Liver (tissue), 9 donors: ENCODE results near the gene NODAL. TPM values are rescaled to one million over a fixed set of nuclear protein-coding genes. Genes with fewer than 3 reads are reported as not detected.

ENCODE experiments used
- DNase-seq: peaks from one replicate; pipeline ENCODE4 v3.0.0-alpha.2; 2017; ENCODE audit warnings: low spot score
- H3K27ac ChIP-seq, 2 donors: one replicate each; pipeline ENCODE4 v1.7.0; 2013; ENCODE audit warnings: inconsistent platforms in 2 of 2, low read length in 2 of 2, control low read depth in 1 of 2, low read depth in 1 of 2, mild to moderate bottlenecking in 1 of 2
- H3K27me3 ChIP-seq, 4 donors: one replicate each; pipeline versions ENCODE4 v1.6.1 to v1.7.0; 2013; ENCODE audit warnings: low read length in 3 of 4, inconsistent platforms in 1 of 4, mild to moderate bottlenecking in 1 of 4, moderate library complexity in 1 of 4; ENCODE audit not compliant: control insufficient read depth in 4 of 4, insufficient read depth in 4 of 4
- H3K36me3 ChIP-seq, 4 donors: one replicate each; pipeline versions ENCODE4 v1.6.1 to v1.7.0; 2013; ENCODE audit warnings: low read length in 3 of 4, mild to moderate bottlenecking in 3 of 4, low read depth in 1 of 4, moderate library complexity in 1 of 4; ENCODE audit not compliant: control insufficient read depth in 4 of 4, insufficient read depth in 3 of 4
- H3K4me1 ChIP-seq, 4 donors: one replicate each; pipeline versions ENCODE4 v1.6.1 to v1.7.0; 2013; ENCODE audit warnings: low read length in 3 of 4, mild to moderate bottlenecking in 3 of 4, moderate library complexity in 1 of 4; ENCODE audit not compliant: control insufficient read depth in 4 of 4, insufficient read depth in 4 of 4
- H3K4me3 ChIP-seq, 3 donors: one replicate each; pipeline versions ENCODE4 v1.6.1 to v1.7.0; 2013; ENCODE audit warnings: low read length in 3 of 3, control low read depth in 1 of 3, low read depth in 1 of 3, mild to moderate bottlenecking in 1 of 3
- H3K9ac ChIP-seq, 2 donors: one replicate each; pipeline ENCODE4 v1.7.0; 2013; ENCODE audit warnings: low read length in 2 of 2, mild to moderate bottlenecking in 2 of 2, moderate library complexity in 2 of 2, control low read depth in 1 of 2, low read depth in 1 of 2
- H3K9me3 ChIP-seq, 4 donors: one replicate each; pipeline versions ENCODE4 v1.6.1 to v1.7.0; 2013; ENCODE audit warnings: low read length in 3 of 4; ENCODE audit not compliant: control insufficient read depth in 4 of 4
- CTCF ChIP-seq: fragments of 150-350 bp; IDR thresholded peaks from 2 replicates; pipeline ENCODE4 v1.5.1; 2017; ENCODE audit warnings: improper control_type of control experiment, low read depth, low read length; ENCODE audit not compliant: missing input control
- EGR1 ChIP-seq, 2 donors: IDR thresholded peaks; 2 replicates each; pipeline ENCODE4 v1.6.1; 2016 to 2018; ENCODE audit warnings: antibody characterized with exemption in 2 of 2, low read depth in 2 of 2
- GABPA ChIP-seq, 2 donors: IDR thresholded peaks in 1 of 2; conservative IDR thresholded peaks in 1 of 2; 2 replicates each; pipeline ENCODE4 v1.6.1; 2016; ENCODE audit warnings: antibody characterized with exemption in 2 of 2, mild to moderate bottlenecking in 1 of 2, moderate library complexity in 1 of 2
- RAD21 ChIP-seq, 2 donors: IDR thresholded peaks; 2 replicates each; pipeline ENCODE4 v1.6.1; 2016; ENCODE audit warnings: antibody characterized with exemption in 2 of 2, mild to moderate bottlenecking in 2 of 2
- REST ChIP-seq: IDR thresholded peaks from 2 replicates; pipeline ENCODE4 v1.6.1; 2016; ENCODE audit warnings: antibody characterized with exemption, mild to moderate bottlenecking
- SP1 ChIP-seq: IDR thresholded peaks from 2 replicates; pipeline ENCODE4 v1.6.1; 2018; ENCODE audit warnings: antibody characterized with exemption, mild to moderate bottlenecking
- TAF1 ChIP-seq: conservative IDR thresholded peaks from 2 replicates; pipeline ENCODE4 v1.6.1; 2016; ENCODE audit warnings: antibody characterized with exemption, mild to moderate bottlenecking
- YY1 ChIP-seq: IDR thresholded peaks from 2 replicates; pipeline ENCODE4 v1.6.1; 2016; ENCODE audit warnings: antibody characterized with exemption, mild to moderate bottlenecking
- WGBS: extraction: QIAGEN DNeasy Blood & Tissue Kit; methylation state at CpG from one replicate; pipeline ENCODE4 v1.1.7; 2013; 5-methylcytosine and 5-hydroxymethylcytosine counted together
- polyA plus RNA-seq, 2 donors: library from polyadenylated mRNA; stranded (reverse) in 1 of 2; unstranded in 1 of 2; fragments of 200-250 nt in 1 of 2; fragments of >200 nt in 1 of 2; fragmentation: Nextera tagmentation in 1 of 2; extraction: Ambion mirVana in 1 of 2; gene quantifications; one replicate each; pipeline versions ENCODE4 v1.2.1 to v1.2.3, GENCODE V29; 2013 to 2015
- total RNA-seq, 2 donors: library from RNA; depleted of rRNA; stranded (reverse); fragments of >200 nt; gene quantifications; one replicate each; pipeline ENCODE4 v1.2.3, GENCODE V29; 2014
- TF ChIP-seq, protein P1 (sequence below): IDR thresholded peaks from 2 replicates; pipeline ENCODE4 v1.6.1; 2016; ENCODE audit warnings: antibody characterized with exemption
- TF ChIP-seq, protein P2 (sequence below): IDR thresholded peaks from 2 replicates; pipeline ENCODE4 v1.6.1; 2016; ENCODE audit warnings: antibody characterized with exemption
- TF ChIP-seq, protein P3 (sequence below): IDR thresholded peaks from 2 replicates; pipeline ENCODE4 v1.6.1; 2016; ENCODE audit warnings: antibody characterized with exemption
- donor health status: healthy.
- donor health status: healthy.
- donor health status: healthy.
- donor health status: healthy.
- donor health status: healthy.

NODAL gene
- total and polyA plus RNA-seq, 4 donors, result not detected

DNA sequence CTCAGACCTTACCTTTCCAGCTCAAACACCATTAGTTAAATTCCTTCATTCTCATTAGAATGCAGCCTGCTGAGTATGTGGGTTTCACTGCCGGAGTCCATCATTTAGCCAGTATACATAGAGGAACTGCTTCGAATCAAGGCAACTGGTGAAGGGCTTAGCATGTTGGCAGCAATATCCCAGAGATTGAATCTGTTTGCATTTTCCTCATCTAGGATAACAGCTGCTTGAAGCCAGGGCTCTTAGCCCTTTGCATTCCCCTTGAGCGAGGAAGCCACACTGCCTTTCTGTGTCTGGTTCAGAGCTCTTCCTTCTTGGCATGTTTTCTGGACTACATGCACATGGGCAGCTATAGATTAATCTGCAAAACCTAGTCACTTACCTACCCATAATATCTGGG lies 14.7 kb downstream of the NODAL start:
- H3K27ac ChIP-seq, result no peak overlapping the region
- 90% methylated on average over 3 of the region's 3 CpGs for WGBS
- peaks cover 0 to 16% (median 8%) of the 10 kb centered on the region in 4 donors for H3K4me1 ChIP-seq
- no peak overlapping the region for H3K9ac ChIP-seq
- peaks cover 5 to 64% (median 54%) of the 10 kb centered on the region in 4 donors for H3K36me3 ChIP-seq
- H3K27me3 ChIP-seq, result no peaks in the 10 kb centered on the region
- no peaks in the 10 kb centered on the region for H3K9me3 ChIP-seq
- no peak for DNase-seq
- H3K4me3 ChIP-seq, result no peak overlapping the region
- TF ChIP-seq RAD21 (IDR thresholded peaks at IDR 0.05), result no peak
- no peak for TF ChIP-seq REST

- no peak overlapping the region for H3K4me3 ChIP-seq
- no peaks in the 10 kb centered on the region for H3K9me3 ChIP-seq
- TF ChIP-seq, protein P1, sequence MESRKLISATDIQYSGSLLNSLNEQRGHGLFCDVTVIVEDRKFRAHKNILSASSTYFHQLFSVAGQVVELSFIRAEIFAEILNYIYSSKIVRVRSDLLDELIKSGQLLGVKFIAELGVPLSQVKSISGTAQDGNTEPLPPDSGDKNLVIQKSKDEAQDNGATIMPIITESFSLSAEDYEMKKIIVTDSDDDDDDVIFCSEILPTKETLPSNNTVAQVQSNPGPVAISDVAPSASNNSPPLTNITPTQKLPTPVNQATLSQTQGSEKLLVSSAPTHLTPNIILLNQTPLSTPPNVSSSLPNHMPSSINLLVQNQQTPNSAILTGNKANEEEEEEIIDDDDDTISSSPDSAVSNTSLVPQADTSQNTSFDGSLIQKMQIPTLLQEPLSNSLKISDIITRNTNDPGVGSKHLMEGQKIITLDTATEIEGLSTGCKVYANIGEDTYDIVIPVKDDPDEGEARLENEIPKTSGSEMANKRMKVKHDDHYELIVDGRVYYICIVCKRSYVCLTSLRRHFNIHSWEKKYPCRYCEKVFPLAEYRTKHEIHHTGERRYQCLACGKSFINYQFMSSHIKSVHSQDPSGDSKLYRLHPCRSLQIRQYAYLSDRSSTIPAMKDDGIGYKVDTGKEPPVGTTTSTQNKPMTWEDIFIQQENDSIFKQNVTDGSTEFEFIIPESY, result no peak
- TF ChIP-seq CTCF, result no peak
- no peak for TF ChIP-seq TAF1
- no peak for TF ChIP-seq SP1
- TF ChIP-seq EGR1 (IDR thresholded peaks at IDR 0.05; ENCODE audit: low read depth in 2 of 2), result no peak
- TF ChIP-seq GABPA (IDR thresholded peaks at IDR 0.05 in 1 of 2, conservative IDR thresholded peaks at IDR 0.05 in 1 of 2), result no peak
- TF ChIP-seq, protein P2, sequence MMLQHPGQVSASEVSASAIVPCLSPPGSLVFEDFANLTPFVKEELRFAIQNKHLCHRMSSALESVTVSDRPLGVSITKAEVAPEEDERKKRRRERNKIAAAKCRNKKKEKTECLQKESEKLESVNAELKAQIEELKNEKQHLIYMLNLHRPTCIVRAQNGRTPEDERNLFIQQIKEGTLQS, result no peak
- TF ChIP-seq YY1, result no peak
- TF ChIP-seq, protein P3, sequence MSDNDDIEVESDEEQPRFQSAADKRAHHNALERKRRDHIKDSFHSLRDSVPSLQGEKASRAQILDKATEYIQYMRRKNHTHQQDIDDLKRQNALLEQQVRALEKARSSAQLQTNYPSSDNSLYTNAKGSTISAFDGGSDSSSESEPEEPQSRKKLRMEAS, result no peak
- H3K27ac ChIP-seq, result no peak overlapping the region
- 88% methylated on average over 3 of the region's 3 CpGs for WGBS
- peaks cover 6 to 79% (median 68%) of the 10 kb centered on the region in 4 donors for H3K36me3 ChIP-seq
- no peak overlapping the region for H3K9ac ChIP-seq
- DNase-seq, result no peak
- peaks cover 0 to 8% (median 4%) of the 10 kb centered on the region in 4 donors for H3K4me1 ChIP-seq
- H3K27me3 ChIP-seq, result no peaks in the 10 kb centered on the region
Measured at GRCh38 chr10:70425096-70425495, 16.4 kb downstream of the NODAL start.
